Fibroblast of lung (primary cell): ENCODE data around the gene NHLH2. TPM values are rescaled to one million over a fixed set of nuclear protein-coding genes. Genes with fewer than 3 reads are reported as not detected.

Source experiments
- DNase-seq, 2 donors: peaks; one replicate each; pipeline versions ENCODE4 v3.0.0 to v3.0.0-alpha.2; 2010; ENCODE audit warnings: low read depth in 2 of 2
- H2AFZ ChIP-seq: 2 replicates; pipeline ENCODE4 v1.5.1; 2012; ENCODE audit warnings: low read length, control low read depth, inconsistent platforms
- H3K27ac ChIP-seq: 2 replicates; pipeline ENCODE4 v1.5.1; 2011; ENCODE audit warnings: low read length, control low read depth; ENCODE audit not compliant: insufficient read depth
- H3K27me3 ChIP-seq: 2 replicates; pipeline ENCODE4 v1.5.1; 2011; ENCODE audit warnings: mild to moderate bottlenecking, low read length; ENCODE audit not compliant: control insufficient read depth, insufficient read depth
- H3K36me3 ChIP-seq: 2 replicates; pipeline ENCODE4 v1.5.1; 2011; ENCODE audit warnings: low read length; ENCODE audit not compliant: control insufficient read depth, insufficient read depth
- H3K4me1 ChIP-seq: 2 replicates; pipeline ENCODE4 v1.5.1; 2011; ENCODE audit warnings: low read length; ENCODE audit not compliant: control insufficient read depth, insufficient read depth; ENCODE audit errors: extremely low read depth
- H3K4me2 ChIP-seq: 2 replicates; pipeline ENCODE4 v1.5.1; 2011; ENCODE audit warnings: low read length, control low read depth; ENCODE audit not compliant: insufficient read depth; ENCODE audit errors: extremely low read depth
- H3K4me3 ChIP-seq, 4 experiments: fragments of 200-600 bp in 1 of 4; sonication (generic) in 1 of 4; replicated peaks in 1 of 4; 2 replicates each; pipeline ENCODE4 v1.5.1; 2011 to 2016; ENCODE audit warnings: low read length in 4 of 4, low read depth in 3 of 4, mild to moderate bottlenecking in 3 of 4, control low read depth in 2 of 4, inconsistent platforms in 1 of 4, mixed read lengths in 1 of 4; ENCODE audit not compliant: insufficient read depth in 1 of 4; ENCODE audit errors: control extremely low read depth in 1 of 4
- H3K79me2 ChIP-seq: 2 replicates; pipeline ENCODE4 v1.5.1; 2012; ENCODE audit warnings: mild to moderate bottlenecking, low read length, inconsistent platforms; ENCODE audit not compliant: control insufficient read depth, insufficient read depth
- H3K9ac ChIP-seq: 2 replicates; pipeline ENCODE4 v1.5.1; 2011; ENCODE audit warnings: mild to moderate bottlenecking, low read length, control low read depth; ENCODE audit not compliant: insufficient read depth
- H3K9me3 ChIP-seq: 2 replicates; pipeline ENCODE4 v1.5.1; 2012; ENCODE audit warnings: low read depth, low read length; ENCODE audit not compliant: control insufficient read depth, insufficient read depth
- H4K20me1 ChIP-seq: 2 replicates; pipeline ENCODE4 v1.5.1; 2011; ENCODE audit warnings: low read length; ENCODE audit not compliant: control insufficient read depth, insufficient read depth; ENCODE audit errors: extremely low read depth
- CTCF ChIP-seq, 2 donors: IDR thresholded peaks in 1 of 2; conservative IDR thresholded peaks in 1 of 2; 1 replicate in 1 of 2; 2 replicates in 1 of 2; pipeline ENCODE4 v1.5.1; 2011 to 2012; ENCODE audit warnings: low read length in 2 of 2, control low read depth in 1 of 2, inconsistent platforms in 1 of 2, low read depth in 1 of 2, mild to moderate bottlenecking in 1 of 2
- EZH2 ChIP-seq: IDR thresholded peaks from 2 replicates; pipeline ENCODE4 v1.5.1; 2012; ENCODE audit warnings: low read length, control low read depth, mild to moderate bottlenecking; ENCODE audit errors: missing control alignments
- polyA plus RNA-seq, 2 donors: library from polyadenylated mRNA; depleted of rRNA in 1 of 2; stranded (reverse) in 1 of 2; unstranded in 1 of 2; fragments of >200 nt; gene quantifications; 2 replicates each; pipeline ENCODE4 v1.2.1, GENCODE V29; 2011 to 2012; ENCODE audit warnings: missing spikeins in 1 of 2
- total RNA-seq: library from RNA; depleted of rRNA; stranded (reverse); fragments of >200 nt; gene quantifications from 2 replicates; pipeline ENCODE4 v1.2.1, GENCODE V29; 2014

Gene NHLH2
- total and polyA plus RNA-seq, 2 donors (not counting 1 experiment from before 2014, with no cell fraction given), result not detected

GRCh38 chr1:115797486-115797885 lies 43.4 kb downstream of the NHLH2 start:
- no peaks in the 10 kb centered on the region for H4K20me1 ChIP-seq
- no peaks in the 10 kb centered on the region for H3K9me3 ChIP-seq
- H3K4me3 ChIP-seq, result no peak overlapping the region
- no peak overlapping the region for H3K27ac ChIP-seq
- no peaks in the 10 kb centered on the region for H3K79me2 ChIP-seq
- no peak overlapping the region for H3K4me2 ChIP-seq
- peaks cover 9% of the 10 kb centered on the region for H3K27me3 ChIP-seq
- no peaks in the 10 kb centered on the region for H3K4me1 ChIP-seq
- no peak for TF ChIP-seq EZH2
- TF ChIP-seq CTCF (conservative IDR thresholded peaks at IDR 0.05 in 1 of 2, IDR thresholded peaks at IDR 0.05 in 1 of 2; ENCODE audit: low read depth in 1 of 2, low read length in 2 of 2), result no peak
- no peaks in the 10 kb centered on the region for H3K36me3 ChIP-seq
- DNase-seq, result no peak
- no peak overlapping the region for H2AFZ ChIP-seq
- no peak overlapping the region for H3K9ac ChIP-seq

- Histone ChIP-seq H3K79me2 (no peaks in the 10 kb centered on the region), H3K4me1 (no peaks in the 10 kb centered on the region), H3K4me3 (no peak overlapping the region), H3K27ac (no peak overlapping the region), H2AFZ (no peak overlapping the region), H3K36me3 (no peaks in the 10 kb centered on the region), H3K9me3 (no peaks in the 10 kb centered on the region), H3K27me3 (peaks cover 9% of the 10 kb centered on the region), H3K4me2 (no peak overlapping the region), H4K20me1 (no peaks in the 10 kb centered on the region), H3K9ac (no peak overlapping the region)
- TF ChIP-seq EZH2 (no peak), CTCF (conservative IDR thresholded peaks at IDR 0.05 in 1 of 2, IDR thresholded peaks at IDR 0.05 in 1 of 2; ENCODE audit: low read depth in 1 of 2, low read length in 2 of 2) (no peak)
- DNase-seq, result no peak
Observed at GRCh38 chr1:115796897-115797296, 44.0 kb downstream of the NHLH2 start.

- no peak for DNase-seq
- Histone ChIP-seq H2AFZ (no peak overlapping the region), H3K4me3 (no peak overlapping the region), H3K27ac (no peak overlapping the region), H3K4me1 (no peaks in the 10 kb centered on the region), H4K20me1 (no peaks in the 10 kb centered on the region), H3K9ac (no peak overlapping the region), H3K4me2 (no peak overlapping the region), H3K9me3 (no peaks in the 10 kb centered on the region), H3K27me3 (peaks cover 11% of the 10 kb centered on the region), H3K36me3 (no peaks in the 10 kb centered on the region), H3K79me2 (no peaks in the 10 kb centered on the region)
- TF ChIP-seq CTCF (conservative IDR thresholded peaks at IDR 0.05 in 1 of 2, IDR thresholded peaks at IDR 0.05 in 1 of 2; ENCODE audit: low read depth in 1 of 2, low read length in 2 of 2), result no peak
- no peak for TF ChIP-seq EZH2
Observed at GRCh38 chr1:115796036-115796435, 44.9 kb downstream of the NHLH2 start.
